NCI-H345 treated with DMSO at 0.1 percent for 48 hours (cell line): ENCODE results near the gene WWOX.

Source experiments
- DNase-seq: peaks from one replicate; lab custom pipeline; 2025; ENCODE audit not compliant: unreplicated experiment; lab: John Stamatoyannopoulos, UW

Gene WWOX

GRCh38 chr16:78192734-78193488 is 93.5 kb downstream of the WWOX start:
- DNase-seq, result no peak

GRCh38 chr16:78194948-78195347 is 95.5 kb downstream of the WWOX start:
- DNase-seq, result no peak

GRCh38 chr16:78195797-78196196 is 96.3 kb downstream of the WWOX start:
- no peak for DNase-seq

GRCh38 chr16:78196502-78196901 is 97.0 kb downstream of the WWOX start:
- DNase-seq, result no peak

GRCh38 chr16:78198288-78198687 is 98.8 kb downstream of the WWOX start:
- no peak for DNase-seq

GRCh38 chr16:78199325-78200022 is 100.0 kb downstream of the WWOX start:
- DNase-seq, result no peak

GRCh38 chr16:78200023-78200389 is 100.6 kb downstream of the WWOX start:
- DNase-seq, result no peak

- DNase-seq, result peak; percentile 14
Measured at GRCh38 chr16:78200623-78201096, 101.2 kb downstream of the WWOX start.

GRCh38 chr16:78205506-78205905 is 106.1 kb downstream of the WWOX start:
- no peak for DNase-seq

GRCh38 chr16:78206623-78207223 is 107.3 kb downstream of the WWOX start:
- no peak for DNase-seq

- DNase-seq, result no peak
Measured at GRCh38 chr16:78209951-78210661, 110.7 kb downstream of the WWOX start.

- no peak for DNase-seq
Measured at GRCh38 chr16:78211020-78211599, 111.7 kb downstream of the WWOX start.

GRCh38 chr16:78211946-78212345 is 112.5 kb downstream of the WWOX start:
- no peak for DNase-seq

GRCh38 chr16:78212674-78213073 is 113.2 kb downstream of the WWOX start:
- no peak for DNase-seq

- no peak for DNase-seq
Measured at GRCh38 chr16:78213751-78214150, 114.3 kb downstream of the WWOX start.

- no peak for DNase-seq
Measured at GRCh38 chr16:78215222-78215621, 115.8 kb downstream of the WWOX start.

GRCh38 chr16:78216166-78216745 is 116.8 kb downstream of the WWOX start:
- DNase-seq, result no peak

- DNase-seq, result no peak
Measured at GRCh38 chr16:78217276-78217675, 117.8 kb downstream of the WWOX start.

- DNase-seq, result no peak
Measured at GRCh38 chr16:78218279-78218678, 118.8 kb downstream of the WWOX start.

- DNase-seq, result no peak
Measured at GRCh38 chr16:78218856-78219651, 119.6 kb downstream of the WWOX start.
